ENCODE results near the gene HIVEP1. TPM values are rescaled to one million over a fixed set of nuclear protein-coding genes. Genes with fewer than 3 reads are reported as not detected.
"Not testable (repeated sequence)": the region's sequence is repeated elsewhere in the genome, so short reads cannot be mapped to it uniquely, and the experiment has no call there.

The HIVEP1 gene
- total RNA-seq, 2 donors from 2014 or later, result 22.3 to 34.4 TPM

DNA sequence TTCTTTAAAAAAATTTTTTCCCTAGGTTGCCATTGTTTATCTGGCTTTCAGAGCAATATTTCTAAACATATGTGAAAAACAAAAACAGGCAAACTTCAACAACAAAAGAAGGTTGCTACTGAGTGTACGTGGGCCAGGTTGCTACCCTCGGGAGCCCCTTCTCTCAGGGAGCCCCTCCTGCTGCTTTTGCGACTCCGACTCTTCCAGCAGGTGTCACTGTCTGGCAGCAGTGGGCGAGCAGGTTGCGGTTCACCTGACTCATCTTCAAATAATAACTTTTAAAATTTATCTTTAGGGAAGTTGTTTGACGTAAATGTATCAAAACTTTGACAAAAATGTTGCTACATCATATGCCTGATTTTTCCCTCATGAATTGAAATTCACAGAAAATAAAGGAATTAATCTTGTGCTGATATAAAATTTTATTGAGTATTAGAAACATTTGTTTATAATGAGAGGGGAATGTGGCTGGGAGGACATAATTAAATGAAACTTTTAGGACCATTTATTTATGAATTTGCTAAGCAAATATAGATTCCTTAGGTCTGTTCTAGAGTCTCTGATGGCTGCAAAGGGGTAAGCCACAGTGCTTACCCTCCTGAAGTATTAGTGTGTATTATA, 138.8 kb downstream of the HIVEP1 start:
- Histone ChIP-seq H3K9me3 (no peaks in the 10 kb centered on the region), H3K27ac (no peak overlapping the region), H3K4me1 (ENCODE audit: control insufficient read depth in 1 of 2, low read depth in 2 of 2) (peaks cover 0 to 6% of the 10 kb centered on the region in 2 donors), H3K4me3 (no peak overlapping the region), H3K36me3 (no peaks in the 10 kb centered on the region), H3K27me3 (replicated peaks; ENCODE audit: insufficient read depth) (no peaks in the 10 kb centered on the region)
- ATAC-seq (ENCODE audit: insufficient number of reproducible peaks, low FRiP score, low read depth) (no peak), DNase-seq (ENCODE audit: low spot score) (no peak)
- TF ChIP-seq, protein P1, sequence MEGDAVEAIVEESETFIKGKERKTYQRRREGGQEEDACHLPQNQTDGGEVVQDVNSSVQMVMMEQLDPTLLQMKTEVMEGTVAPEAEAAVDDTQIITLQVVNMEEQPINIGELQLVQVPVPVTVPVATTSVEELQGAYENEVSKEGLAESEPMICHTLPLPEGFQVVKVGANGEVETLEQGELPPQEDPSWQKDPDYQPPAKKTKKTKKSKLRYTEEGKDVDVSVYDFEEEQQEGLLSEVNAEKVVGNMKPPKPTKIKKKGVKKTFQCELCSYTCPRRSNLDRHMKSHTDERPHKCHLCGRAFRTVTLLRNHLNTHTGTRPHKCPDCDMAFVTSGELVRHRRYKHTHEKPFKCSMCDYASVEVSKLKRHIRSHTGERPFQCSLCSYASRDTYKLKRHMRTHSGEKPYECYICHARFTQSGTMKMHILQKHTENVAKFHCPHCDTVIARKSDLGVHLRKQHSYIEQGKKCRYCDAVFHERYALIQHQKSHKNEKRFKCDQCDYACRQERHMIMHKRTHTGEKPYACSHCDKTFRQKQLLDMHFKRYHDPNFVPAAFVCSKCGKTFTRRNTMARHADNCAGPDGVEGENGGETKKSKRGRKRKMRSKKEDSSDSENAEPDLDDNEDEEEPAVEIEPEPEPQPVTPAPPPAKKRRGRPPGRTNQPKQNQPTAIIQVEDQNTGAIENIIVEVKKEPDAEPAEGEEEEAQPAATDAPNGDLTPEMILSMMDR (IDR thresholded peaks at IDR 0.05), result no peak

DNA sequence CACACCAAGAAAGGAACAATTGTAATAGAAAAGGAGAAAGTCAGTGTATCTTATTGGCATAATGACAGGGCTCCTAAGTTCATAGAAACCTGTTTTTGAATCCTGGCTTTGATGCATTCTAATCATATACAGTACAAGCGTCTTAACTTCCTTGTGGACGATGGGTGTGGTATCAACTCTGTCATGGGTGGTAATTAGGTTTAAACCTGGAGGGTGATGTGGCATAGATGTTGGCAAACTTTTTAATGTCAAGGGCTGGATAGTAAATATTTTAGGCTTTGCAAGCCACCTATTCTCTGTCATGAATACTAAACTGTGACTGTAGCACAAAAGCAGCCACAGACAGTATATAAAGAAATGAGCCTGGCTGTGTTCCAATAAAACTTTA, 139.3 kb downstream of the HIVEP1 start:
- H3K9me3 ChIP-seq, result no peaks in the 10 kb centered on the region
- no peak for DNase-seq (ENCODE audit: low spot score)

DNA sequence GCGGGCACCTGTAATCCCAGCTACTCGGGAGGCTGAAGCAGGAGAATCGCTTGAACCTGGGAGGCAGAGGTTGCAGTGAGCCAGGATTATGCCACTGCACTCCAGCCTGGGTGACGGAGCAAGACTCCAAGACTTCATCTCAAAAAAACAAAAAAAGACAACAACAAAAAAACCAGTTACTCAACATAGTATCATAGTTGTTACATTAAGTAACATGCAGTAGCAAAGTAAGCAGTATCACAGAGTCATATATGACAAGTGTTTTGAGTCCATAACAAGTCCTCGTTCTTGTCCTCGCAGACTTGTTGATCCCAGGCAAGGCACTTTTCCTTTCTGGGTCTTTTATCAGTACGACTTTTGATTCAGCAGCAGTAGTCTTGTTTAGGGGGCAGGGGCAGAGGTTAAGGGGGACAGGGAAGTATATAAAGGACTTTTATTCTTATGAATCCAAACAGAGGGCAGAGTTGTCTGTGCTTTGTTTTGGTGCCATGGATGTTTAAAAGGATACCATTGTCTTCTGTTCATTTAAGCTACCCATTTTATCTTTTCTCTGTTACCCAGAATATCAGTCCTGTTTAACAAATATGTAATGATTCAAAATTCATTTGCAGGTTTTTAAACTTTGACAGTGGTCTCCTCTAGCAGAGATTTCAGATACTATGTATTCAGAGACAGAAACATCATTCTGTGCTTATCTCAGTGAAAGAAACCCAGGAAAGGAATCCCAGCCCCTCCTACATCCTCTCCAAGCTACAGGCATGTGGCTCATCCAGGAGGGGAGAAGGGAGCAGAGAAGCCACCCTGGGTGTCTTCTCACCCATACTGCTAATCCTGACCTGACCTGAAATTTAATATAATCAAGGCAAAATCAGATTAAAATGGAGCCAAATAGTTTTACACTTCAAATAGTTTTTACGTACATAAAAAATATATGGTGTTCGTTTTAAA, 140.2 kb downstream of the HIVEP1 start:
- Histone ChIP-seq H3K4me1 (ENCODE audit: control insufficient read depth in 1 of 2, low read depth in 2 of 2) (peaks cover 0 to 6% of the 10 kb centered on the region in 2 donors), H3K9me3 (no peaks in the 10 kb centered on the region), H3K27ac (no peak overlapping the region), H3K36me3 (no peaks in the 10 kb centered on the region), H3K4me3 (no peak overlapping the region), H3K27me3 (replicated peaks; ENCODE audit: insufficient read depth) (no peaks in the 10 kb centered on the region)
- no peak for DNase-seq (ENCODE audit: low spot score)
- ATAC-seq (ENCODE audit: insufficient number of reproducible peaks, low FRiP score, low read depth), result no peak
- TF ChIP-seq, protein P1 (IDR thresholded peaks at IDR 0.05), result no peak

More for the DNA sequence above, 139.3 kb downstream of the HIVEP1 start:
- Histone ChIP-seq H3K27ac (no peak overlapping the region), H3K4me1 (ENCODE audit: control insufficient read depth in 1 of 2, low read depth in 2 of 2) (peaks cover 0 to 6% of the 10 kb centered on the region in 2 donors), H3K36me3 (no peaks in the 10 kb centered on the region), H3K4me3 (no peak overlapping the region), H3K27me3 (replicated peaks; ENCODE audit: insufficient read depth) (no peaks in the 10 kb centered on the region)
- TF ChIP-seq, protein P1 (IDR thresholded peaks at IDR 0.05), result no peak
- no peak for ATAC-seq (ENCODE audit: insufficient number of reproducible peaks, low FRiP score, low read depth)

DNA sequence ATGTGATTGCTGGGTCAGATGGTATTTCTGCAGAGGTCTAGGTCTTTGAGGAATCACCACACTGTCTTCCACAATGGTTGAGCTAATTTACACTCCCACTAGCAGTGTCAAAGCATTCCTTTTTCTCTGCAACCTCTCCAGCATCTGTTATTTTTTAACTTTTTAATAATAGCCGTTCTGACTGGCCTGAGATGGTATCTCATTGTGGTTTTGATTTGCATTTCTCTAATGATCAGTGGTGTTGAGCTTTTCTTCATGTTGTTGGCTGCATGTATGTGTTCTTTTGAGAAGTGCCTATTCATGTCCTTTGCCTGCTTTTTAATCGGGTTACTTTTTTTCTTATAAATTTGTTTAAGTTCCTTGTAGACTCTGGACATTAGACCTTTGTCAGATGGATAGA, 143.7 kb downstream of the HIVEP1 start:
- not testable (repeated sequence) for H3K4me1 ChIP-seq (ENCODE audit: control insufficient read depth in 1 of 2, low read depth in 2 of 2); H3K27ac ChIP-seq; H3K4me3 ChIP-seq; DNase-seq (ENCODE audit: low spot score); H3K27me3 ChIP-seq (replicated peaks; ENCODE audit: insufficient read depth); H3K36me3 ChIP-seq; H3K9me3 ChIP-seq; ATAC-seq (ENCODE audit: insufficient number of reproducible peaks, low FRiP score, low read depth)

DNA sequence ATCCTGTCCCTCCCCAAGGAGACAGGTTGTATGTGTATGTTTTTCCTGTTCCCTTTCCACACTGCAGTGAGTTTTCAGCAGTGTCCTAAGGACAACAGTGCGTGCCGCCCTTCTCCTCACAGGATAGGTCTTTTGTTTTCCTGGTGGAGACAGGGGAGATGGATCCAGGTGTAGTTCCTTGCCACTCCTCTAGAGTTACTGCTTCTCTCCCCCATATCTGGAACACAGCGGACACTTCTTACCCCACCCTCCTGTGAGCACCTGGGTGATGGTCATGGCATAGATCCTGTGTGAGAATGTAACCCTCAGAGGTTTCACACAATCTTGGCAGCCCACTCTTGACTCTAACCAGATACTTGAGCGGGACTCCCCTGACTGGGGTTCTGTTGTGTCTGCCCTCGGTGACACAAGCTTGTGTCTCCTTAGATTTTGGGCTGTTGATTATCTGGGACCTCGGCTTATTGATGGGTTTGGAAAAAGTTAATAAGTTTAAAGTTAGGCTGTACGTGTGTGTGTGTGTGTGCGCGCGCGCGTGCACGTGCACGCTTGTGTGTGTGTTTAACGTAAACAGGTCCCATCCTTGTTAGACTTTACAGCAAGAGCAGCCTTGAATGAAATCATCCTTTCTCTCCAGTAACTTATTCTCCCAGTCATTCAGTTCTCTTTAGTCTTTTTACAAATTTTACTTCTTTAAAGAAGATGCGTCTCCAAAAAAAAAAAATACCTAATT, 146.7 kb downstream of the HIVEP1 start:
- no peak for ATAC-seq (ENCODE audit: insufficient number of reproducible peaks, low FRiP score, low read depth)
- TF ChIP-seq, protein P1 (IDR thresholded peaks at IDR 0.05), result no peak
- peaks cover 6% of the 10 kb centered on the region for H3K36me3 ChIP-seq

More for the DNA sequence above, 146.7 kb downstream of the HIVEP1 start:
- Histone ChIP-seq H3K4me1 (ENCODE audit: control insufficient read depth in 1 of 2, low read depth in 2 of 2) (peaks cover 0 to 5% of the 10 kb centered on the region in 2 donors), H3K4me3 (no peak overlapping the region), H3K27me3 (replicated peaks; ENCODE audit: insufficient read depth) (no peaks in the 10 kb centered on the region), H3K27ac (no peak overlapping the region), H3K9me3 (no peaks in the 10 kb centered on the region)
- no peak for DNase-seq (ENCODE audit: low spot score)
